Vagina (tissue), 2 donors: ENCODE measurements around the gene PAM16.

ENCODE experiments used
- POLR2A ChIP-seq, 2 donors: fragments of 450-650 bp; IDR thresholded peaks; one replicate each; pipeline ENCODE4 v1.6.1; 2017; ENCODE audit warnings: antibody characterized with exemption in 2 of 2, mild to moderate bottlenecking in 2 of 2, moderate library complexity in 2 of 2
- TF ChIP-seq, protein P1 (sequence below), 3 experiments: fragments of 450-650 bp in 2 of 3; fragments of 200-600 bp in 1 of 3; sonication (generic) in 1 of 3; IDR thresholded peaks; one replicate each; pipeline ENCODE4 v1.5.1; 2017 to 2019; ENCODE audit warnings: antibody characterized with exemption in 3 of 3, mild to moderate bottlenecking in 2 of 3, moderate library complexity in 2 of 3

DNA sequence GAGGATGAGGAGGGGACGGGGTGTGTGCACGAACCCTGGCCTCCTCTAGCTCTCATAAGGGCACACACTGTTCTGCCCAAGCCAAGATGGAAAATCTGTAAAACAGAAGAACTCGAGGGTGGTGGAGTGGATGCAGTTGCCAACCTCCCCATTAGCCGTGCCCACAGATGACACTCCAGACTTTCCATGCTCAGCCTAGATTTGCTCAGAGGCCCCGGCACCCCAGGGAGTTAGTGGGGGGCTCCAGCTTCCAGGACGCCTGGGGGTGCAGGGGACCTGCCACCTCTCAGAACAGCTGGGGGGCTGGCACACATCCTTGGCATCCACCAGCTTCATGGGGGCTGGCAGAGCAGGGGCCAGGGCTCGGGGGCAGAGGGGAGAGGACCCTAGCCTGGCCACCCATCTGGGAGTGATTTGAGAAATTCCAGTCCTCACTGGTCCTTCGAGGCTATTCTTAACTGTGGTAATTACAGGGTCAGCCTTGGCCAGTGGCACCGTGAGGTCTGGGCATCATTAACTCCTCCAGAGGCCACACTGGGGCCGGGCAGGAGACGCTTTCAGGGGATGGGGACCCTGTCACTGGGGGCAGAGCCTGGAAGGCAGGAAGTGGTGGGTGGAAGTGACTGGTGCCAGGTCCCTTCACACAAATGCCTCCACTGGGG, 34.8 kb upstream of the PAM16 start:
- no peak for TF ChIP-seq POLR2A (IDR thresholded peaks at IDR 0.05)
- TF ChIP-seq, protein P1, sequence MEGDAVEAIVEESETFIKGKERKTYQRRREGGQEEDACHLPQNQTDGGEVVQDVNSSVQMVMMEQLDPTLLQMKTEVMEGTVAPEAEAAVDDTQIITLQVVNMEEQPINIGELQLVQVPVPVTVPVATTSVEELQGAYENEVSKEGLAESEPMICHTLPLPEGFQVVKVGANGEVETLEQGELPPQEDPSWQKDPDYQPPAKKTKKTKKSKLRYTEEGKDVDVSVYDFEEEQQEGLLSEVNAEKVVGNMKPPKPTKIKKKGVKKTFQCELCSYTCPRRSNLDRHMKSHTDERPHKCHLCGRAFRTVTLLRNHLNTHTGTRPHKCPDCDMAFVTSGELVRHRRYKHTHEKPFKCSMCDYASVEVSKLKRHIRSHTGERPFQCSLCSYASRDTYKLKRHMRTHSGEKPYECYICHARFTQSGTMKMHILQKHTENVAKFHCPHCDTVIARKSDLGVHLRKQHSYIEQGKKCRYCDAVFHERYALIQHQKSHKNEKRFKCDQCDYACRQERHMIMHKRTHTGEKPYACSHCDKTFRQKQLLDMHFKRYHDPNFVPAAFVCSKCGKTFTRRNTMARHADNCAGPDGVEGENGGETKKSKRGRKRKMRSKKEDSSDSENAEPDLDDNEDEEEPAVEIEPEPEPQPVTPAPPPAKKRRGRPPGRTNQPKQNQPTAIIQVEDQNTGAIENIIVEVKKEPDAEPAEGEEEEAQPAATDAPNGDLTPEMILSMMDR (IDR thresholded peaks at IDR 0.05): no peak
